ENCODE data around the gene NIM1K.

Gene NIM1K

DNA sequence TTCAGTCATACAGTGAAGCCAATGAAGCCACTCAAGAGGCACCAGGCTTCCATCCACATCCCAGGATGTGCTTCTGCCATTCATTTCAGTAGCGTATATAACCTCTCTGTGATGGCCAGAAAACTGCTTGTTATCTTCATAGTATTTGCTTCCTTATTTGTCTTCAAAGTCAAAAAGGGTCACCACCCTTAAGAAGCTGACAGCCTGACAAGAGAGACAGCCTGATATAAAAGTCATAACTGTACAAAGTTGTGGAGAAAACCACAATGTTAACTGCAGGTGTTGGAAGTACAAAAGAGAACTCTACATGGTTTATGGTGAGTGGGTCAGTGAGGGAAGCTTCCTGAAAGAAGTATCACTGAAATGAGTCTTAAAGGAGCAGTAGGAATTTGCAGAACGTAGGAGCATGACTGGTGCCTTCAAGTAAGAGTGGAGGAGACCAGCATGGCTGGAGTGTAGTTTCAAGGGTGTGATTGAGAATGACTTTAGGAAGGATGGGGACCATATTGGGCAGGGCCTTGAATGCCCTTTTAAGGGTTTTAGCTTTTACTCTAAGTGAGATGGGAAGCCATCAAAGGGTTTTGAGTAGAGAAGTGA is 33.7 kb downstream of the NIM1K start:
- TF ChIP-seq, protein P1, sequence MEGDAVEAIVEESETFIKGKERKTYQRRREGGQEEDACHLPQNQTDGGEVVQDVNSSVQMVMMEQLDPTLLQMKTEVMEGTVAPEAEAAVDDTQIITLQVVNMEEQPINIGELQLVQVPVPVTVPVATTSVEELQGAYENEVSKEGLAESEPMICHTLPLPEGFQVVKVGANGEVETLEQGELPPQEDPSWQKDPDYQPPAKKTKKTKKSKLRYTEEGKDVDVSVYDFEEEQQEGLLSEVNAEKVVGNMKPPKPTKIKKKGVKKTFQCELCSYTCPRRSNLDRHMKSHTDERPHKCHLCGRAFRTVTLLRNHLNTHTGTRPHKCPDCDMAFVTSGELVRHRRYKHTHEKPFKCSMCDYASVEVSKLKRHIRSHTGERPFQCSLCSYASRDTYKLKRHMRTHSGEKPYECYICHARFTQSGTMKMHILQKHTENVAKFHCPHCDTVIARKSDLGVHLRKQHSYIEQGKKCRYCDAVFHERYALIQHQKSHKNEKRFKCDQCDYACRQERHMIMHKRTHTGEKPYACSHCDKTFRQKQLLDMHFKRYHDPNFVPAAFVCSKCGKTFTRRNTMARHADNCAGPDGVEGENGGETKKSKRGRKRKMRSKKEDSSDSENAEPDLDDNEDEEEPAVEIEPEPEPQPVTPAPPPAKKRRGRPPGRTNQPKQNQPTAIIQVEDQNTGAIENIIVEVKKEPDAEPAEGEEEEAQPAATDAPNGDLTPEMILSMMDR (conservative IDR thresholded peaks at IDR 0.05; ENCODE audit: low read length): no peak
- DNase-seq (ENCODE audit: low read depth): no peak
- H3K4me3 ChIP-seq (ENCODE audit: low read length): no peak overlapping the region

DNA sequence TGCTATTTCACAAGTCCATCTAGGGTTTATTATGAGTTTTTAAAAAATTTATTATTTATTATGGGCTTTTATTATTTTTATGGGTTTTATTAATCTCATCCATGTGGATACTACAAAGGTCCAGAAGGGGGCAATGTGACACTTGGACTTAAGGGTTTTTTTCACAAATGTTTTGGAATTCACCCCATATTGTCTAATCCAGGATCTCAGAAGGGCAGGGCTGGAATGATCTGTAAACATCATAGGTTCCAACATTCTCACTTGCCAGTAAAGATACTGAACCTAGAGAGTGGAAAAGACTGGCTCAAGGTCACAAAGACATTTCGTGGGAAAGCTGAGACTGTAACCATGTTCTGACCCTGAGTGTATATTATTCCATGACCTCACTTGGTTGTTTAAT is 35.6 kb downstream of the NIM1K start:
- peak; percentile 67 for DNase-seq (ENCODE audit: low read depth)
- no peak overlapping the region for H3K4me3 ChIP-seq (ENCODE audit: low read length)
- TF ChIP-seq, protein P1 (conservative IDR thresholded peaks at IDR 0.05; ENCODE audit: low read length): peak; percentile 63

DNA sequence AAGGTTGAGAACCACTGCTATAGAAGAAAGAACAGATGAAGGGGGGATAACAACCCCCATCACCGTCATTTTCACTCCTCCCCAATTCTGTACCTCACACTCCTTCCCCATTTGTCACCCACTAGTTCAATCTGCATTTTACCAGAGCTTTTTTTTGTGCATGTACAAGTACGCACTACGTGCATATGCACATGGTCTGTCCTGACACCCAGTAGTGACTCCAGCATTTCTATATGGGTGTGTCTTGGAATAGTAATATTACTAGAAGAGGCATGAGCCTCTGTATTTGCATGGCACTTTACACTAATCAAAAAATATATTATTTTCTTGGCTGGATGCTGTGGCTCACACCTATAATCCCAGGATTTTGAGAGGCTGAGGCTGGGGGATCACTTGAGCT is 38.7 kb downstream of the NIM1K start:
- DNase-seq (ENCODE audit: low read depth): no peak
- TF ChIP-seq, protein P1 (conservative IDR thresholded peaks at IDR 0.05; ENCODE audit: low read length): no peak
- no peak overlapping the region for H3K4me3 ChIP-seq (ENCODE audit: low read length)

DNA sequence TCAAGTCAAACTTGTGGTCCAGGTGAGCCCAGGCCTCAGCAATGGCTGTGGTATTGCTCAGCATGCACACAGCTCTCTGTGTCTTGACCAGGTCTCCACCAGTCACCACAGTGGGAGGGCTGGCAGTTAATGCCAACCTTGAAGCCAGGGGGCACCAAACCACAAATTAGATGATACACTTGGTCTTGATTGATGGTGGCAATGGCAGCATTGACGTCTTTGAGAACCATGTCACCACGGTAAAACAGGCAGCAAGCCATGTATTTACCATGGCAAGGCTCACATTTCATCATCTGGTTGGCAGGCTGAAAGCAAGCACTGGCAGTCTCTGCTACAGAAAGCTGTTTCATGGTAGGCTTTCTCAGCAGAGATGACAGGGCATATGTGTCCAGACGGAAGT is 40.0 kb downstream of the NIM1K start:
- no peak overlapping the region for H3K4me3 ChIP-seq (ENCODE audit: low read length)
- peak; percentile 5 for DNase-seq (ENCODE audit: low read depth)
- TF ChIP-seq, protein P1 (conservative IDR thresholded peaks at IDR 0.05; ENCODE audit: low read length): no peak

DNA sequence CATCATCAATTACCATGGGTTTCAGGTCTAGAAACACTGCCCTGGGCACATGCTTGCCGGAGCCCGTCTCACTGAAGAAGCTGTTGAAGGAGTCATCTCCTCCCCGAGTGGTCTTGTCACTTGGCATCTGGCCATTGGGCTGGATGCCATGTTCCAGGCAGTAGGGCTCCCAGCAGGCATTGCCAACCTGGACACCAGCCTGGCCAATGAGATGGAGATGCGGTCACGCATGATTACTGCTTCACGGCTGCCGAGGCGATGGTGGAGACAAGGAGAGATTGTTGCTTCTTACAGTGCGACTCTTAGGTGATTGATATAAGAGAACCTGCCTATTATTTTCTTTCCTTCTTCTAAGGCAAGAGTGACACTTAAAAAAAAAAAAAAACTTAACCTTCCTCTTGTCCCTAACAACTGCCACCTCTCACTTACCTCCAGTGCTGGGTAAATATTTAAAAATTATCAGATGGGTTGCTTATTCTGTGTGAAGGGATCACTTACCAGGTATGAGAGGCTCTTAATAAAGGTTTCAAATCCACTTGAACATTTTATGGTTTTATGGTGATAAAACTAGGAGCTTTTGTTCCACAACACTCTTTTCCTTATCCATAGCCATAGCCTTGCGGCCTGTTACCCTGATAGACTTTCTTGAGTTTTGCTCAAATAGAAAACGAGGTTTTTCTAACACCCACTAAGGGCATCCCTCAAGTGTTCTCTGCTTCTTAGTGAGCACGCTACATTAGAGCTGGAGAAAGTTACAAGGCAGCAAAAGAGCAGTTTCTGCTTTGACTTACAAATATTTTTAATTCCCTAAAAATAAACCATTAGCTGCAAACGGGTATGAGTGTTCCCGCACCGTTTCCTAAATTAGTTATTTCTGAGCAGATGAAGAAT is 41.2 kb downstream of the NIM1K start:
- no peak overlapping the region for H3K4me3 ChIP-seq (ENCODE audit: low read length)

DNA sequence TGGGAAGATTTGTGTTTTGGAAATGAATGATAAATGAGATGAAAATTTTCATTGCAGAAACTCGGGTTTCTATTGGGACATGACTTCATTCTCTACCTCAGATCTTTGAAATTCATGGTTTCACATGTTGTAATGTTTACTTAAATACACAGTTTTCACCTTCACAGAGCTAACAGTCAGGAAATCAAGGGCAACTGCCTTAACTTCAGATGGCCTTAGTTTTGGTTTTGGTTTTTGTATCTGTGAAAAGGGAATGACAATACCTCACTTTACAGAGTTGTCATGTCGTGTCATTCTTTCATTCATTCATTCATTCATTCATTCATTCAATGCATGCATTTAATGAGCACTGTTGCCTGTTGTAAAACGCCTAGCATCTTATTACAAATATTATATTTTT is 41.9 kb downstream of the NIM1K start:
- no peak for DNase-seq (ENCODE audit: low read depth)
- no peak overlapping the region for H3K4me3 ChIP-seq (ENCODE audit: low read length)
- TF ChIP-seq, protein P1 (conservative IDR thresholded peaks at IDR 0.05; ENCODE audit: low read length): no peak

More for the DNA sequence above, 41.2 kb downstream of the NIM1K start:
- no peak for DNase-seq (ENCODE audit: low read depth)
- TF ChIP-seq, protein P1 (conservative IDR thresholded peaks at IDR 0.05; ENCODE audit: low read length): no peak
